ENCODE measurements around the gene CLEC20A.

GRCh38 chr1:178486100-178487069 lies 10.4 kb downstream of the CLEC20A start:
- TF ChIP-seq CTCF (conservative IDR thresholded peaks at IDR 0.05 in 1 of 2, IDR thresholded peaks at IDR 0.05 in 1 of 2; ENCODE audit: low read depth in 1 of 2, low read length in 2 of 2): no peak
- TF ChIP-seq EZH2 (IDR thresholded peaks at IDR 0.05; ENCODE audit: low read length, missing control alignments): no peak

Measured in fibroblast of lung (primary cell).